Astrocyte (in vitro differentiated cells and primary cell): Measurements from ENCODE around the gene ERN1. TPM values are rescaled to one million over a fixed set of nuclear protein-coding genes. Genes with fewer than 3 reads are reported as not detected.

Source experiments
- DNase-seq: peaks from one replicate; pipeline ENCODE4 v3.0.0-alpha.2; 2010; ENCODE audit warnings: low read depth
- FAIRE-seq: peaks from 2 replicates; lab custom pipeline; 2011; peaks lifted over from hg19 to GRCh38; lab: Jason Lieb, UNC
- H2AFZ ChIP-seq: 2 replicates; pipeline ENCODE4 v1.6.0; 2012; ENCODE audit warnings: low read depth, low read length, inconsistent platforms
- H3K27ac ChIP-seq: 2 replicates; pipeline ENCODE4 v1.5.1; 2011; ENCODE audit warnings: low read depth, low read length, inconsistent platforms
- H3K27me3 ChIP-seq: 2 replicates; pipeline ENCODE4 v1.6.0; 2011; ENCODE audit warnings: low read length, inconsistent platforms; ENCODE audit not compliant: insufficient read depth
- H3K36me3 ChIP-seq: 2 replicates; pipeline ENCODE4 v1.5.1; 2011; ENCODE audit warnings: low read length, inconsistent platforms; ENCODE audit not compliant: insufficient read depth
- H3K4me1 ChIP-seq: 2 replicates; pipeline ENCODE4 v1.5.1; 2011; ENCODE audit warnings: low read length, inconsistent platforms; ENCODE audit not compliant: insufficient read depth
- H3K4me2 ChIP-seq: 2 replicates; pipeline ENCODE4 v1.6.0; 2012; ENCODE audit warnings: low read length, inconsistent platforms
- H3K4me3 ChIP-seq: 2 replicates; pipeline ENCODE4 v1.5.1; 2011; ENCODE audit warnings: low read depth, mild to moderate bottlenecking, low read length, inconsistent platforms; ENCODE audit not compliant: insufficient read depth
- H3K79me2 ChIP-seq: 2 replicates; pipeline ENCODE4 v1.6.0; 2012; ENCODE audit warnings: mild to moderate bottlenecking, low read length, inconsistent platforms; ENCODE audit not compliant: insufficient read depth
- H3K9ac ChIP-seq: 2 replicates; pipeline ENCODE4 v1.6.0; 2012; ENCODE audit warnings: mild to moderate bottlenecking, low read length, inconsistent platforms
- H3K9me3 ChIP-seq: 2 replicates; pipeline ENCODE4 v1.5.1; 2012; ENCODE audit warnings: low read depth, mild to moderate bottlenecking, low read length, inconsistent platforms; ENCODE audit not compliant: insufficient read depth
- H4K20me1 ChIP-seq: 2 replicates; pipeline ENCODE4 v1.6.0; 2012; ENCODE audit warnings: low read length, inconsistent platforms; ENCODE audit not compliant: insufficient read depth
- H3K27ac Mint-ChIP-seq: one replicate; pipeline ENCODE4 v1.8.0; 2021; ENCODE audit warnings: mild to moderate bottlenecking, mixed read lengths; ENCODE audit not compliant: unreplicated experiment
- H3K27me3 Mint-ChIP-seq: one replicate; pipeline ENCODE4 v1.8.0; 2021; ENCODE audit warnings: low read depth, mixed read lengths; ENCODE audit not compliant: unreplicated experiment
- H3K36me3 Mint-ChIP-seq: one replicate; pipeline ENCODE4 v1.8.0; 2021; ENCODE audit warnings: low read depth, mixed read lengths; ENCODE audit not compliant: unreplicated experiment
- H3K4me1 Mint-ChIP-seq: one replicate; pipeline ENCODE4 v1.8.0; 2021; ENCODE audit warnings: low read depth, mixed read lengths; ENCODE audit not compliant: unreplicated experiment
- H3K4me3 Mint-ChIP-seq: one replicate; pipeline ENCODE4 v1.8.0; 2021; ENCODE audit warnings: mild to moderate bottlenecking, moderate library complexity, mixed read lengths; ENCODE audit not compliant: unreplicated experiment
- H3K9me3 Mint-ChIP-seq: one replicate; pipeline ENCODE4 v1.8.0; 2021; ENCODE audit warnings: mild to moderate bottlenecking, mixed read lengths; ENCODE audit not compliant: unreplicated experiment
- CTCF ChIP-seq: IDR thresholded peaks from 2 replicates; pipeline ENCODE4 v1.5.1; 2011; ENCODE audit warnings: low read depth, mild to moderate bottlenecking, inconsistent platforms, low read length, moderate library complexity; ENCODE audit not compliant: insufficient read depth
- EZH2 ChIP-seq: IDR thresholded peaks from 2 replicates; pipeline ENCODE4 v1.6.1; 2012; ENCODE audit warnings: mild to moderate bottlenecking, low read length, inconsistent platforms; ENCODE audit not compliant: insufficient read depth
- total RNA-seq: library from RNA; stranded (reverse); gene quantifications from 2 replicates; pipeline ENCODE4 v1.2.1, GENCODE V29; 2021

ERN1 gene
- total RNA-seq, 1 donor from 2014 or later: 11.7 TPM

- Histone ChIP-seq H3K79me2 (peaks cover 2% of the 10 kb centered on the region), H2AFZ (no peak overlapping the region), H3K27me3 (no peaks in the 10 kb centered on the region), H3K36me3 (no peaks in the 10 kb centered on the region), H3K4me1 (peaks cover 4% of the 10 kb centered on the region), H3K9ac (no peak overlapping the region), H3K9me3 (no peaks in the 10 kb centered on the region), H3K4me3 (no peak overlapping the region), H4K20me1 (peaks cover 36% of the 10 kb centered on the region), H3K4me2 (no peak overlapping the region), H3K27ac (no peak overlapping the region)
- DNase-seq: peak; percentile 89
- peaks cover 6% of the 10 kb centered on the region for H3K36me3 Mint-ChIP-seq
- no peak overlapping the region for H3K4me3 Mint-ChIP-seq
- no peak overlapping the region for H3K27ac Mint-ChIP-seq
- H3K4me1 Mint-ChIP-seq: peaks cover 2% of the 10 kb centered on the region
- FAIRE-seq: peak; percentile 17
- TF ChIP-seq CTCF: no peak
- no peak for TF ChIP-seq EZH2
- H3K9me3 Mint-ChIP-seq: peaks cover 4% of the 10 kb centered on the region
- no peaks in the 10 kb centered on the region for H3K27me3 Mint-ChIP-seq
These were observed 14.0 kb downstream of the ERN1 start for GRCh38 chr17:64115822-64116534.

DNA sequence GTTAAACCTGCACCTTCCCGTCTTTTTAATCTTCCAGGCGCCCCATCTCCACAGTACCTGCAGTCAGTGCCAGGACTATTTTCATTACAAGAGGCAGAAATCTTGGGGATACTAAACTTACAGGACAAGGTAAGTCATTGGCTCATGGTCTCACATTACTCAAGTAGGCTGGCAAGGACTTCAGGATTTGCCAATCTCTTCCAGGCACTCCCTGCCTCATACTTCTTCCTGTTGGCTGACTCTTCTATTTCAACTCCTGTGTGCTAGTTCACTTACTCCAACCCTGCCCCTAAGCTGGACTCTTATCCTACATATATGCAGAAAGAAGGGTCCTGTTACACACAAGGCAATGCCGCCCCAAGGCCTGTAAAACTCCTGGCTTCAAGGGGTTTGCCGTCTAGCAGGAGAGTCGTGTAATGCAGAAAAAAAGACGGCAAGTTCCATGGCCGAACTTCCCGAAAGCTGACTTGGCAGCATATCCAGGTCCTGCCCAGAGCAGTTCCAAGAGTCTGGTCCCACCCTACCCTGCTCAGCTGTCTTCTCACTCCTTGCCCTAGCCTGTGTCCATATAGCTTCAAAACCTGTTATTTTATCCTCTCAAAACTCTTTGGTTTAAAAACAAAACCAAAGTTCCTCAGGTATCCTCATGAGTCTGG is 14.8 kb downstream of the ERN1 start:
- H3K4me2 ChIP-seq: no peak overlapping the region
- peaks cover 4% of the 10 kb centered on the region for H3K9me3 Mint-ChIP-seq
- H3K79me2 ChIP-seq: no peaks in the 10 kb centered on the region
- no peaks in the 10 kb centered on the region for H3K36me3 ChIP-seq
- peaks cover 2% of the 10 kb centered on the region for H3K4me1 Mint-ChIP-seq
- H3K27ac ChIP-seq: no peak overlapping the region
- no peak overlapping the region for H2AFZ ChIP-seq
- H3K4me1 ChIP-seq: peaks cover 4% of the 10 kb centered on the region
- H4K20me1 ChIP-seq: peaks cover 33% of the 10 kb centered on the region
- no peak for FAIRE-seq
- no peak overlapping the region for H3K4me3 ChIP-seq
- no peaks in the 10 kb centered on the region for H3K27me3 ChIP-seq
- peaks cover 6% of the 10 kb centered on the region for H3K36me3 Mint-ChIP-seq
- H3K9ac ChIP-seq: no peak overlapping the region
- no peaks in the 10 kb centered on the region for H3K9me3 ChIP-seq
- TF ChIP-seq EZH2 (no peak), CTCF (no peak)
- no peaks in the 10 kb centered on the region for H3K27me3 Mint-ChIP-seq
- no peak overlapping the region for H3K27ac Mint-ChIP-seq
- no peak for DNase-seq
- H3K4me3 Mint-ChIP-seq: no peak overlapping the region

DNA sequence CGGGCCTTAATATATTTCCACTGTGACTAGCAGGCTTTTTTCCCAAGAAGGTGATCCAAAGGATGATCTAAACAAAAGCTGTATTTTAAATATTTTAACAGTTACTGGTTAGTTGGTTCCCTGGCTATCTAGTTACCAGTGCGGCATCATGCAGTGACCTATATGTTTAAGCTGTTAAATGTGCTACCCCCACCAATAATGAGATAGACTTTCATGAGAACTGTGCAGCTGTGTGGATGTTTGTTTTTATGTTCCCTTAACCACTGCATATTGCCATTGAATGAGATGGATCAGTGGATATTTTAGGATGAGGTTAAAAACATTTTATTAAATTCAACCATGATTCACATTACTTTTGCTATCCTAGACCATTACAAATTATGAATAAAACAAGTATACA is 16.9 kb downstream of the ERN1 start:
- no peaks in the 10 kb centered on the region for H3K4me1 ChIP-seq
- no peak overlapping the region for H3K27ac ChIP-seq
- Mint-ChIP-seq H3K27ac (no peak overlapping the region), H3K4me1 (peaks cover 6% of the 10 kb centered on the region), H3K4me3 (no peak overlapping the region), H3K27me3 (no peaks in the 10 kb centered on the region), H3K36me3 (peaks cover 6% of the 10 kb centered on the region), H3K9me3 (peaks cover 4% of the 10 kb centered on the region)
- no peak for TF ChIP-seq EZH2
- no peak for TF ChIP-seq CTCF
- no peaks in the 10 kb centered on the region for H3K36me3 ChIP-seq
- no peaks in the 10 kb centered on the region for H3K79me2 ChIP-seq
- no peak overlapping the region for H3K4me2 ChIP-seq
- H3K27me3 ChIP-seq: no peaks in the 10 kb centered on the region
- no peaks in the 10 kb centered on the region for H3K9me3 ChIP-seq
- H4K20me1 ChIP-seq: peaks cover 18% of the 10 kb centered on the region
- H2AFZ ChIP-seq: no peak overlapping the region
- no peak overlapping the region for H3K4me3 ChIP-seq
- FAIRE-seq: no peak
- H3K9ac ChIP-seq: no peak overlapping the region
- DNase-seq: no peak
